KOPT-K1 (cell line): ENCODE measurements around the gene CABP7.

ENCODE experiments used
- H3K27ac ChIP-seq: fragments of 200-600 bp; sonication (generic); 2 replicates; pipeline ENCODE4 v1.5.1; 2016; ENCODE audit warnings: antibody characterized with exemption, mild to moderate bottlenecking, low read depth, low read length; ENCODE audit not compliant: poor library complexity, severe bottlenecking
- H3K36me3 ChIP-seq: fragments of 200-600 bp; sonication (generic); 2 replicates; pipeline ENCODE4 v1.5.1; 2017; ENCODE audit warnings: antibody characterized with exemption, mild to moderate bottlenecking, low read length, moderate library complexity; ENCODE audit not compliant: insufficient read depth
- H3K9me3 ChIP-seq: fragments of 200-600 bp; sonication (generic); 2 replicates; pipeline ENCODE4 v1.5.1; 2017; ENCODE audit warnings: antibody characterized with exemption, low read length, mild to moderate bottlenecking; ENCODE audit not compliant: insufficient read depth, poor library complexity, severe bottlenecking

The CABP7 gene

DNA sequence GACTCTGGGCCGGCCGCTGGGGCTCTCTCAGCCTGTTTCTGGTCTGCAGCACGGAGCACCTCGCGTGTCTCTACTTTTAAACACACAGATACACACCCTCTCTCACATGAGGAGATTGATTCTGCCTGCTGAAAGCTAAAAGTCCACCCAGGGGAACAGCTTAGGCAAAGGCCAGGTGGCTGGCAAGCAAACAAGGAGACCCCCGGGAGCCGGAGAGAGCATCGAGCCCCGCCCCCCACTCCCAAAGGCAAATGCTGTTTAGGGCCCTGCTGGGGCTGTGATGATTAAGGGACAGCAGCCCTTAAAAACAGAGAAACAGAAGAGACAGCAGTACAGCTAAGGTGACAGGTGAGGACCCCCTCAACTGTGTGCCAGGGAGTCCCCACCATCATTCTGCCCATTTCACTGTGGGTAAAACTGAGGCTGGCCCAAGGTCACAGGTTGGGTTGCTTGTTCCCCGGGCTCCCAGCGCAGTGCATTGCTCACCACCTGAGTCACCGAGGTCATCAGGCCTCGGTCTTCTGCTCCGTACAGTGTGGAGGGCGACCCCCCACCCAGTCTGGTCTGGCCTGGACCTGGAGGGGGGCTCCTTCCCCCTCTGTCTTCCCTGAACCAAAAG is 6.8 kb downstream of the CABP7 start:
- no peaks in the 10 kb centered on the region for H3K9me3 ChIP-seq
- no peak overlapping the region for H3K27ac ChIP-seq

DNA sequence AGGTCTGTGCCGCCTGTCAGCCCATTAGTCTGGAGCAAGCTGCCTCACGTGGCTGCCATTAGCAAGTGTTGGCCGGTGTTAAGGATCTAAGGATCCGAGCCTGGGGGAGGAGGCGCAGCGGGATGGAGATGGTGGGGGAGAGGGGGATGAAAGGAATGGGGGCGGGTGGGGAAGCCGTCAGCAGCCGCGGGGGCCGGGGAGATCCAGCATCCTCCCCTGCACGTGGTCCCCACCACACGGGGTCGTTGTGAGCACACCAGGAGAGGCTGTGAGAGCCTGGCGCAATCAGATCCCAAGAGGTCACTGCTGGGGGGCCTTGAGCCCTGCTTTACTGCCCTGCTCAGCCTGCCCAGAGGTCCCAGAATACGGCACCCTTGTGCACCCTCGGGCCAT is 7.3 kb downstream of the CABP7 start:
- Histone ChIP-seq H3K36me3 (no peaks in the 10 kb centered on the region; the same call in 1 of the 2 replicates), H3K9me3 (no peaks in the 10 kb centered on the region), H3K27ac (no peak overlapping the region)

More for the DNA sequence above, 6.8 kb downstream of the CABP7 start:
- no peaks in the 10 kb centered on the region; the same call in 1 of the 2 replicates for H3K36me3 ChIP-seq

- no peak overlapping the region for H3K27ac ChIP-seq
- H3K36me3 ChIP-seq: no peaks in the 10 kb centered on the region; the same call in 1 of the 2 replicates
- no peaks in the 10 kb centered on the region for H3K9me3 ChIP-seq
Observed at GRCh38 chr22:29729161-29729560, 9.4 kb downstream of the CABP7 start.

- no peaks in the 10 kb centered on the region for H3K9me3 ChIP-seq
- H3K36me3 ChIP-seq: no peaks in the 10 kb centered on the region; the same call in 1 of the 2 replicates
- no peak overlapping the region for H3K27ac ChIP-seq
Observed at GRCh38 chr22:29731058-29731850, 11.5 kb downstream of the CABP7 start.

DNA sequence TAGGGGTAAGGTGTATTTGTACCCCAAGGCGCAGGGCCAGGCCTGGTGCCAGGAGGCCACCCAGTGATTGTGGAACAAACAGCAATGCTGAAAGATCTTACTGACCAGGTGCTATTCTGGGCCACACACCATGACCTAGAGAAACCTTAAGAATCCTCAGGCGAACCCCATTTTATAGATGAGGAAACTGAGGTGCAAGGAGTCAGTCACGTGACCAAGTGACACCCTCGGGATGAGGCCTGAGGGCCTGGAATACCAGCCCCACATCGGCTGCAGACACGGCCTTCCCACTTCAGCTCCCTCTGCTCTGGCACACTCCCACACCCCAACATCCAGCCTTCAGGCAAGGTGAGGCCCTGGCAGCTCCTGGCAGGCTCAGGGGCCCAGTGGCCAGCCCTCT is 13.1 kb downstream of the CABP7 start:
- no peak overlapping the region for H3K27ac ChIP-seq
- H3K36me3 ChIP-seq: no peaks in the 10 kb centered on the region; the same call in 1 of the 2 replicates
- no peaks in the 10 kb centered on the region for H3K9me3 ChIP-seq

GRCh38 chr22:29733362-29734201 is 13.8 kb downstream of the CABP7 start:
- Histone ChIP-seq H3K27ac (no peak overlapping the region), H3K9me3 (no peaks in the 10 kb centered on the region), H3K36me3 (no peaks in the 10 kb centered on the region; the same call in 1 of the 2 replicates)

GRCh38 chr22:29734406-29734805 is 14.6 kb downstream of the CABP7 start:
- H3K27ac ChIP-seq: no peak overlapping the region
- H3K36me3 ChIP-seq: no peaks in the 10 kb centered on the region; the same call in 1 of the 2 replicates
- H3K9me3 ChIP-seq: no peaks in the 10 kb centered on the region

GRCh38 chr22:29734838-29735237 is 15.0 kb downstream of the CABP7 start:
- Histone ChIP-seq H3K9me3 (no peaks in the 10 kb centered on the region), H3K27ac (no peak overlapping the region), H3K36me3 (no peaks in the 10 kb centered on the region; the same call in 1 of the 2 replicates)

GRCh38 chr22:29735416-29735815 is 15.6 kb downstream of the CABP7 start:
- no peaks in the 10 kb centered on the region for H3K9me3 ChIP-seq
- H3K27ac ChIP-seq: no peak overlapping the region
- H3K36me3 ChIP-seq: no peaks in the 10 kb centered on the region; the same call in 1 of the 2 replicates

DNA sequence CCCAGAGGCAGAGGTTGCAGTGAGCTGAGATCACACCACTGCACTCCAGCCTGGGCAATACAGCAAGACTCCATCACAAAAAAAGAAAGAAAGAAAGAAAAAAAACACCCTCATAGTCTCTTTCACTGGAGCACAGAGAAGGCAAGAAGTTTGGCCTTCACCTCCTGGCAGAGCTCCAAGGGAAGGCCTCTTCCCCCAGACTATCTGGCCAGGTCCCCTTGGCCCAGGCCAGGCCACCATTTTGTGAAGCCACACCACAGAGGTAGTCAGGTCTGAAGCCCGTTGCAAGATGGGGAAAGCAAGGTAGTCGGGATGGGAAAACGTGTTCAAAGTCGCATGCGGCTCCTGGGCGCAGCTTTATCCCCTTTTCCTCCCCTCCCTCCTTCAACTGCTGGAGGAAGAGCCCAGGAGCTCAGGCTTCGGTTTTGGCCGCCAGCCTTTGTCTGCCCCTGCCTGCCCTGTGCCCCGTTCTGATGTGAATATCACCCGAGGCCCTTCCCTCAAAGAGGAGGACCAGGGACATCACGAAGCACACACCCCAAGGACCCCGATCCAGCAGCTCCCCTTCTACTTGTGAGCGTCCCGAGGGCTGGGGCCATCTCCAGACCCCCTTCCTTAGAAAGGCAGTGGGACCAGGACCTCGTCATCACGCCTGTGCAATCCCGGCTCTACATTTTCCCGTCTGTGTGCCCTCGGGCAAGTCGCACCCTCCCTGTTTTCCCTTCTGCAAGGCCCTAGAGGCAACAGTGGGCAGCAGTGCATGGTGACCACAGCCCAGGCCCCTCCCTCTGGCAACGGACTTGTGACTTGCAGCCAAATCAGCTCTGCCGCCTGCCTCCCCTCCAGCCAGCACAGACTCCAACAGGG is 17.7 kb downstream of the CABP7 start:
- no peaks in the 10 kb centered on the region; the same call in 1 of the 2 replicates for H3K36me3 ChIP-seq
- no peaks in the 10 kb centered on the region for H3K9me3 ChIP-seq
- no peak overlapping the region for H3K27ac ChIP-seq

DNA sequence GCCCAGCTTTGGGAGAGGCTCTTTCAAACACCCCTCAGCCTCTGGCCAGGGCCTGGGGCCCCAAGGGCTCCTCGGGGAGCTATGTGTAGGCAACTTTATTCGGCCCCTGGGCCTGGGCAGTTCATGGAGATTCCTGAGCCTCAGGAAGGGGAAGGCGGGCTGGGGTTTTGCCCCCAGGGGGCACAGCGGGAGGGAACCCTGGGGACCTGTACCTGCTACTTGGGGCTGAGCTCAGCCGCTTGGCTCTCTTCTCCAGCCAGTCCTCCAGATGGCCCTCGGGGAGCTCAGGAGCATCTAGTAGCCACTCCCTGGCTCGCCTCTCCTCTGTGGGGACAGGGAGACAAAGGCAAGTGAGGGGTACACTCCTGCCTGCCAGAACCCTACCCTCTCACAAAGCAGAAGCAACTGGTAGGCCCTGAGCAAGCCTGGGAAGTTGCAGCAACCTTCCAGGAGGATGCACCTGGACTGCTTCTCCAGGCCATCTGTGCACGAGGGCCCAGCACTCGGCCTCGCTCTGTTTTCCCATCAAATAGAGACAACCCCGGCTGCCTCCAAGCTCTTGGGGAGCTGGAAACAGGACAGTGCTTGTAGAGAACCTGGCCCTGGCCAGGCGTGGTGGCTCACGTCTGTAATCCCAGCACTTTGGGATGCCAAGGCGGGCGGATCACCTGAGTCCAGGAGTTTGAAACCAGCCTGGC is 18.5 kb downstream of the CABP7 start:
- Histone ChIP-seq H3K36me3 (no peaks in the 10 kb centered on the region; the same call in 1 of the 2 replicates), H3K9me3 (no peaks in the 10 kb centered on the region), H3K27ac (no peak overlapping the region)

DNA sequence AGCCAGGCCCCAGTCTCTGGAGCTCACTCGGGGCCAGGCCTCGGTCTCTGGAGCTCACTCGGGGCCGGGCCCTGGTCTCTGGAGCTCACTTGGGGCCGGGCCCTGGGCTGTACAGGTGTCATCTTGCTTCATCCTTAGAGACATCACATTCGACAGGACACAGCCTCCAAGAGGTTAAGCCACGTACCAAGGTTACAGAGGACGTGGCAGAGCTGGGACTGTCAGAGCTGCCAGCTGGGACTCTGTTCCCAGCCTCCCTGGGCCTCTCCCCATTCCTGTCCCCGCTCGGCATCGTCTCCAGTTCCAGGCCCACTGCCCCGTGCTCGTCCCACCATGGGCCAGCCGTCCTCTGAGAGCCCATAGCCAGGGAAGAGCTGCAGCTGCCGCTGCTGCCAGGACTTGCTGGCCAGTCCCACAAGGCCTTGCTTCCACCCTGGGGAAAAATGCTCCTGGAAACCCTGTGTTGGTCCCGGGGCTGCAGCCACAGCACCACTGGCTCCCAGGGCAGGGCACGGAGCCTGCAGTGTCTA is 19.6 kb downstream of the CABP7 start:
- Histone ChIP-seq H3K36me3 (no peaks in the 10 kb centered on the region; the same call in 1 of the 2 replicates), H3K9me3 (no peaks in the 10 kb centered on the region)

GRCh38 chr22:29740216-29740615 is 20.4 kb downstream of the CABP7 start:
- Histone ChIP-seq H3K9me3 (no peaks in the 10 kb centered on the region), H3K27ac (no peak overlapping the region), H3K36me3 (no peaks in the 10 kb centered on the region; the same call in 1 of the 2 replicates)

More for the DNA sequence above, 19.6 kb downstream of the CABP7 start:
- H3K27ac ChIP-seq: no peak overlapping the region
